Breast epithelium (tissue), 3 donors: ENCODE results near the gene ATPAF2.

Experiments
- CTCF ChIP-seq, 3 donors: fragments of 450-650 bp; IDR thresholded peaks; one replicate each; pipeline ENCODE4 v1.5.1; 2016 to 2017; ENCODE audit warnings: antibody characterized with exemption in 3 of 3, mild to moderate bottlenecking in 3 of 3, moderate library complexity in 3 of 3
- POLR2A ChIP-seq: fragments of 450-650 bp; IDR thresholded peaks from one replicate; pipeline ENCODE4 v1.6.1; 2016; ENCODE audit warnings: antibody characterized with exemption, mild to moderate bottlenecking, moderate library complexity
- POLR2AphosphoS5 ChIP-seq, 3 donors: sonication (generic); formaldehyde crosslinking; IDR thresholded peaks; one replicate each; pipeline ENCODE4 v1.6.1; 2017; ENCODE audit warnings: antibody characterized with exemption in 3 of 3

- TF ChIP-seq CTCF (IDR thresholded peaks at IDR 0.05) (no peak), POLR2AphosphoS5 (IDR thresholded peaks at IDR 0.05) (no peak), POLR2A (no peak)
Measured at GRCh38 chr17:18044609-18045008, 5.6 kb upstream of the ATPAF2 start.
